HL-60 (cell line): ENCODE data around the gene SPINK6.

ENCODE experiments used
- GABPA ChIP-seq: IDR thresholded peaks from 2 replicates; pipeline ENCODE4 v1.6.1; 2012; ENCODE audit warnings: low read depth
- POLR2AphosphoS5 ChIP-seq: IDR thresholded peaks from 2 replicates; pipeline ENCODE4 v1.6.1; 2012; ENCODE audit warnings: low read depth
- SPI1 ChIP-seq: IDR thresholded peaks from 2 replicates; pipeline ENCODE4 v1.6.1; 2012; ENCODE audit warnings: low read depth, mild to moderate bottlenecking, borderline replicate concordance
- TF ChIP-seq, protein P1 (sequence below): IDR thresholded peaks from one replicate; pipeline ENCODE4 v1.5.1; 2011; ENCODE audit warnings: low read length, control low read depth, inconsistent platforms; ENCODE audit not compliant: insufficient read depth
- TF ChIP-seq, protein P2 (sequence below): IDR thresholded peaks from 2 replicates; pipeline ENCODE4 v1.6.1; 2012; ENCODE audit warnings: low read depth; ENCODE audit not compliant: insufficient replicate concordance

DNA sequence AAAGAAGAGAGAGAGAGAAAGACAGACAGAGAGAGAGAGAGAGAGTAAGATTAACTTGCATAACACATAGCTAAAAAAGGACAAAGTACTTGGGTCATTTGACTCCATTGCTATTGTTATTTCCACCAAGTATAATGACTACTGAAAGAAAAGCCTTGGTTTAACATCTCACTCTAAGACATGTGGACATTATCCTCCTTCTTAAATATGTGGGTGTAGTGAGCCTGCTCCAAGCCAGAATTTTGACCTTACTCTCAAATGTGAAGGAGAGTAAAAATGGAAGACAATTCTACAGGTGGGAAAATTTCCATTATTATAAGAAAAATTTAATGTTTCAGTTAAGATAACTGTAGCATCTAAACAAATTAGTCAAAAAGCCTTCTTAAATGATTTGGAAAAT lies 27.0 kb downstream of the SPINK6 start:
- TF ChIP-seq, protein P1, sequence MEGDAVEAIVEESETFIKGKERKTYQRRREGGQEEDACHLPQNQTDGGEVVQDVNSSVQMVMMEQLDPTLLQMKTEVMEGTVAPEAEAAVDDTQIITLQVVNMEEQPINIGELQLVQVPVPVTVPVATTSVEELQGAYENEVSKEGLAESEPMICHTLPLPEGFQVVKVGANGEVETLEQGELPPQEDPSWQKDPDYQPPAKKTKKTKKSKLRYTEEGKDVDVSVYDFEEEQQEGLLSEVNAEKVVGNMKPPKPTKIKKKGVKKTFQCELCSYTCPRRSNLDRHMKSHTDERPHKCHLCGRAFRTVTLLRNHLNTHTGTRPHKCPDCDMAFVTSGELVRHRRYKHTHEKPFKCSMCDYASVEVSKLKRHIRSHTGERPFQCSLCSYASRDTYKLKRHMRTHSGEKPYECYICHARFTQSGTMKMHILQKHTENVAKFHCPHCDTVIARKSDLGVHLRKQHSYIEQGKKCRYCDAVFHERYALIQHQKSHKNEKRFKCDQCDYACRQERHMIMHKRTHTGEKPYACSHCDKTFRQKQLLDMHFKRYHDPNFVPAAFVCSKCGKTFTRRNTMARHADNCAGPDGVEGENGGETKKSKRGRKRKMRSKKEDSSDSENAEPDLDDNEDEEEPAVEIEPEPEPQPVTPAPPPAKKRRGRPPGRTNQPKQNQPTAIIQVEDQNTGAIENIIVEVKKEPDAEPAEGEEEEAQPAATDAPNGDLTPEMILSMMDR, result no peak
- TF ChIP-seq POLR2AphosphoS5 (no peak), GABPA (no peak), SPI1 (no peak)
- TF ChIP-seq, protein P2, sequence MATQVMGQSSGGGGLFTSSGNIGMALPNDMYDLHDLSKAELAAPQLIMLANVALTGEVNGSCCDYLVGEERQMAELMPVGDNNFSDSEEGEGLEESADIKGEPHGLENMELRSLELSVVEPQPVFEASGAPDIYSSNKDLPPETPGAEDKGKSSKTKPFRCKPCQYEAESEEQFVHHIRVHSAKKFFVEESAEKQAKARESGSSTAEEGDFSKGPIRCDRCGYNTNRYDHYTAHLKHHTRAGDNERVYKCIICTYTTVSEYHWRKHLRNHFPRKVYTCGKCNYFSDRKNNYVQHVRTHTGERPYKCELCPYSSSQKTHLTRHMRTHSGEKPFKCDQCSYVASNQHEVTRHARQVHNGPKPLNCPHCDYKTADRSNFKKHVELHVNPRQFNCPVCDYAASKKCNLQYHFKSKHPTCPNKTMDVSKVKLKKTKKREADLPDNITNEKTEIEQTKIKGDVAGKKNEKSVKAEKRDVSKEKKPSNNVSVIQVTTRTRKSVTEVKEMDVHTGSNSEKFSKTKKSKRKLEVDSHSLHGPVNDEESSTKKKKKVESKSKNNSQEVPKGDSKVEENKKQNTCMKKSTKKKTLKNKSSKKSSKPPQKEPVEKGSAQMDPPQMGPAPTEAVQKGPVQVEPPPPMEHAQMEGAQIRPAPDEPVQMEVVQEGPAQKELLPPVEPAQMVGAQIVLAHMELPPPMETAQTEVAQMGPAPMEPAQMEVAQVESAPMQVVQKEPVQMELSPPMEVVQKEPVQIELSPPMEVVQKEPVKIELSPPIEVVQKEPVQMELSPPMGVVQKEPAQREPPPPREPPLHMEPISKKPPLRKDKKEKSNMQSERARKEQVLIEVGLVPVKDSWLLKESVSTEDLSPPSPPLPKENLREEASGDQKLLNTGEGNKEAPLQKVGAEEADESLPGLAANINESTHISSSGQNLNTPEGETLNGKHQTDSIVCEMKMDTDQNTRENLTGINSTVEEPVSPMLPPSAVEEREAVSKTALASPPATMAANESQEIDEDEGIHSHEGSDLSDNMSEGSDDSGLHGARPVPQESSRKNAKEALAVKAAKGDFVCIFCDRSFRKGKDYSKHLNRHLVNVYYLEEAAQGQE, result no peak
